GM18519 (cell line): ENCODE results near the gene SNAPC4.

Source experiments
- ATAC-seq: cut with Tn5 transposase; IDR thresholded peaks from one replicate; pipeline ENCODE4 v1.9.1; 2021; ENCODE audit warnings: mild to moderate bottlenecking, moderate library complexity; ENCODE audit not compliant: unreplicated experiment, low FRiP score

Gene SNAPC4

DNA sequence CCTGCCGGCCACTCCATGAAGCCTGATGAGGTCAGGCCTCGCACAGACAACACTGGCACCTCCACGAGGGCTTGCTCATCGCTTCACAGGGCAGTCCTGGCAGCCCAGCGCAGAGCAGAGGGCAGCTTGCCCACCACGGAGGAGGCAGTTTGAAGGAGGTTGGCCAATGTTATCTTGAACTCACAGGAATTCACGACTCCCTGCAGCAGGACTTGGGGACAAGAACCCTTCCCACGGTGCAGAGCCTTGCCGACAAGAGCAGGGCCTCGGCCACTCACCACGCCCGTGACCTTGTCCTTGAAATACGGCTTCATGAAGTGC, 5.0 kb downstream of the SNAPC4 start:
- ATAC-seq = no peak

DNA sequence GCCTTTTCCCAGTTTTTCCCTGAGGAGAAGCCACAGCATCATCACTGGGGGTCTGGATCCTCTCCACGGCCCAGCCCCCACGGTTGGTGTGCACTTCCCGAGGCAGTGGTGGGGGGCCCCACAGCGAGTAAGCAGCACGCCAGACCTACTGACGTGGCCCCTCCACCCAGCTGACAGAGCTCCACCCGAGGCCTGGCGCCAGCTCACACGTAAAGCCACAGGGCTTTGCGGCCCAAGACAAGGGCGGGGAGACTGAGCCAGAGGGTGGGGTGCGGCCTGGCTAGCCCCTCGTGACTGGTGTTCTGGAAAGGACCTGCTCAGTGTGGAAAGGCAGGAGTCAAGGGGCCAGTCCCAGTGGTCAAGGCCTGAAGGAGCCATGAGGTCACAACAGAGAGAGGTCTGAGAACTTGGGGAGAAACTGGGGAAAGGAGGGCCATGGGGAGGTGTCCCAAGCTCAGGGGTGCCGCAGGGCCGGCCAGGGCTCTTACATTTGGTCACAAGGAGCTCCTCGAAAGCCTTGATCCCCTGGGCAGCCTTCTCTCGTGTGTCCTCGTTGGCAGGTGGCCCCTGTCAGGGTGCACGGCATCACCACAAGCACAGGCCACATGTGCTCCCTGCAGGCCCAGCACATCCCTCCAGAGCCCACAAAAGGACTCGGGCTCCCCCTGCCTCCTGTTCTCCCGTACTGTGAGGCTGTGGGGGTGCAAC, 5.5 kb downstream of the SNAPC4 start:
- no peak for ATAC-seq

GRCh38 chr9:136393531-136393930, 6.4 kb downstream of the SNAPC4 start:
- ATAC-seq = no peak

DNA sequence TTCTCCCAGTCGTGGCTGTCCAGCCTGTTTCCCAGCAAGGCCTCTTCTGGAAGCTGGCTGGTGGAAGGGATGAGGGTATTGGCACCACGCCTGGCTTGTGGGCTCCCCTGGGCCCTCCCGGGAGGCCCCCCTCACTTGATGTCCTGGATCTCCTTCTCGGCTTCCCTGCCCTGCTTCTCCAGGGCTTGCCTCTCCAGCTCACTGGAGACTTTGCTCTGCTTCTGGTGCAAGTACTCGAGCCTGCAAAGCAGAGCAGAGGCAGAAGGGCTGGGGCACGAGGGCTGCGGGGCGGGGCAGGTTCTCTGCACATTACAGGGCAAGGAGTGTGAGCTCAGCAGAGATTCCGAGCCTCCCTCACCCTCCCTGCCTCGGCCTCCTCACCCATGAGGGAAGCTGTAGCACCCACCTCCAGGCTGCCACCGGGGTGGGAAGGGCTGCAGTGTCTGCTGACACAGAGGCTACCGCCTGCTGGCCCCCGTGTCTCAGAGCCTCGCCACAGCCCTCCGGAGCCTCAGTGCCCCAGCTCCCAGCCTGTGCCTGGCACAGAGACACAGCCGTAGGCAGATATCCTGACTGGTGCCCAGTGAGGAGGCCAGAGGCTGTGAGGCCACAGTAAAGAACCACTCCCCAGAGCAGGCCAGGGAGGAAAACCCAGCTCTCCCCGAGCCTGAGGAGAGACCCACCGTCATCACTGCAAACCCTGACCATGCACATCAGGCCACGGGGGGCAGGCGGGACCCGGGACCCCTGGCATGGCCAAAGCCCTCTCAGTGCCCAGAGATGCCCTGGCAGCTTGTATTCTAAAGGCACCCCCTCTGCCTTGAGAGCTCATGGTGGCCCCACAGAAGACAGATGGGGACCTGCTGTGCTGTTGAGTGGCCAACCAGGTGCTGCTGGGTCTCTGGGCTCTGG, 7.2 kb downstream of the SNAPC4 start:
- ATAC-seq = no peak

GRCh38 chr9:136391737-136392537, 8.0 kb downstream of the SNAPC4 start:
- no peak for ATAC-seq

DNA sequence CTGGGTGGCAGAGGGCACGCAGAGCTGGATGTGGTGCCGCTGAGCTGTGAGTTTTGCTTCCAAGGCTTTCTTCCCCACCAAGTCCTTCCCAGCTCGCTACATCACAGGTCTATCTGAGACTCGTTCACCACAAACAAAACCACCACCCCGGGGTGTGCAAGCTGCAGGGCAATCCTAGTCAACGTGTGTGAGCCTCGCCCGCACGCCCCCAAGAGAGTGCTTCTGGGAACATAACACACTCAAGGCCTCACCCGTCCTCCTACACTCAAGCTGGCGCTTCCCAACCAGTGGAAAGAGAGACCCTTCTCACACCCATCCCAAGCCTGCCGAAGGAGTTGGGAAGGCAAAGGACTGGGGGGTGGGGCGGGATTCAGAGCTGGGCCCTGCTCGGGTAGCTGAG, 10.6 kb downstream of the SNAPC4 start:
- ATAC-seq = no peak

DNA sequence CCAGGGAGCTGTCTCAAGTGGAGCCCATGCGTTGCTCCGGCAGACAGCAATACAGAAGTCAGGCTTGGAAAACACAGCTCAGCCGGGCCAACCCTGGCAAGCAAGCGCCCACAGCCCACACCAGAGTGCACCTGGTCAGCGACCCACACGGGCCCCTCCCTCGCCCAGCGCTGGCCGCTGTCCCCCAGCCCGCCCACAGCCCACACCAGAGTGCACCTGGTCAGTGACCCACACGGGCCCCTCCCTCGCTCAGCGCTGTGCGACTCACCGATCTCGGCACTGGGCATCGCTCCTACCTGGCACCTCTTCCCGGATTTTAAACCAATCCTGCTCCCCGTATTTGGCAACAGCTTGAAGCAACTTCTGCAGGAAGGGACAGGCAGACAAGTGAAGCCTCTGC, 12.8 kb downstream of the SNAPC4 start:
- no peak for ATAC-seq

- no peak for ATAC-seq
Observed at GRCh38 chr9:136386018-136386417, 14.0 kb downstream of the SNAPC4 start.

GRCh38 chr9:136385015-136385414, 15.0 kb downstream of the SNAPC4 start:
- no peak for ATAC-seq

- ATAC-seq = no peak
Observed at GRCh38 chr9:136383436-136383835, 16.5 kb downstream of the SNAPC4 start.

GRCh38 chr9:136381966-136382513, 17.9 kb downstream of the SNAPC4 start:
- ATAC-seq = no peak

DNA sequence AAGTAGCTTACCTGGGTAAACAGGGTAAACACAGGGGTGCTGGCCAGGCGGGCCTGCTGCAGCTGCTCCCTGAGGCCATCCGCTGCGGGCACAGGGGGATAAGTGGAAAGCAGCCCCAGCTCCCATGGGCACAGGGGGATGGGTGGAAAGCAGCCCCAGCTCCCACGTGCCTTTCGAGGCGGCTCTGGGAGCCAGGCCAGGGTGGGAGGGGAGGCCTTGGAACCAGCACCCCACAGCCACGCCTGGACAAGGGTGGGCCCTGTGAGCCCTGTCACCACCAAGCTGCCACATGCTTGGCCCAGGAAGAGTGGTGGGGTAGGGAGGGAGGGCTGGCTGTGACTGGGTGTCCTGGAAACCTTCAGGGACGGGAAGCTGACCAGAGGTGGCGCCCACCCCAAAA, 18.7 kb downstream of the SNAPC4 start:
- no peak for ATAC-seq

DNA sequence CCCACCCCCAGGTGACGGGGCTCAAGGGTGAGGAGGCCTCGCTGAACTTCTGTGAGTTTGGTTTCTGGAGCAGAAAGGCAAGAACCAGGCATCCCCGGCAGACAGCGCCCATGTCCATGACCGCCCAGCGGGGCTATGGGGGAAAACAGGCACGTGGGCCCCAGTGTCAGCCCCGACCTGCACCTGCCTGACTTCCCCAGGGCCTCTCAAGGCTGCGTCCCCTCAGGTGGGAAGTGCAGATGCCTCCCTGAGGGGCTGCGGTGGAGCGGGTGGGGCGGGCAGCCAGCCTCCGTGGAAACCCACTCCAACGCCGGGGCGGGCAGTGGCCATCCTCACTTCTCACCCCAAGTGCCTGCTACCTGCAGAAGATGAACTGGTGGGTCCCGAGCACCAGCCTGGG, 19.6 kb downstream of the SNAPC4 start:
- no peak for ATAC-seq

GRCh38 chr9:136379891-136380290, 20.1 kb downstream of the SNAPC4 start:
- no peak for ATAC-seq

- no peak for ATAC-seq
Observed at GRCh38 chr9:136379401-136379800, 20.6 kb downstream of the SNAPC4 start.

DNA sequence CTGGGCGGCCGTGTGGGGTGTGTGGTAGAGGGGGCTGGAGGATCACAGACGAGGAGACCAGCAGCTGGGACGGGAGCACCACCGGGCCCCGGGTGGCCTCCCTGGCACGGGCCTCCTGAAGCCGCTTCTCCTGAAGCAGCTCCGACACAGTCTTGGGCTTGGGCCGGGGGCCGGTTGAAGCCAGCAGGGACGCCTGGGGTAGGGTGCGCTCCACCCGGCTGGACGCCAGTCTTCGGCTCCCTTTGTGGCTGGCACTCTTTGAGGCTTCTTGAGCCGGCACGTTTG, 21.0 kb downstream of the SNAPC4 start:
- ATAC-seq = no peak

- no peak for ATAC-seq
Observed at GRCh38 chr9:136378170-136379002, 21.6 kb downstream of the SNAPC4 start.

DNA sequence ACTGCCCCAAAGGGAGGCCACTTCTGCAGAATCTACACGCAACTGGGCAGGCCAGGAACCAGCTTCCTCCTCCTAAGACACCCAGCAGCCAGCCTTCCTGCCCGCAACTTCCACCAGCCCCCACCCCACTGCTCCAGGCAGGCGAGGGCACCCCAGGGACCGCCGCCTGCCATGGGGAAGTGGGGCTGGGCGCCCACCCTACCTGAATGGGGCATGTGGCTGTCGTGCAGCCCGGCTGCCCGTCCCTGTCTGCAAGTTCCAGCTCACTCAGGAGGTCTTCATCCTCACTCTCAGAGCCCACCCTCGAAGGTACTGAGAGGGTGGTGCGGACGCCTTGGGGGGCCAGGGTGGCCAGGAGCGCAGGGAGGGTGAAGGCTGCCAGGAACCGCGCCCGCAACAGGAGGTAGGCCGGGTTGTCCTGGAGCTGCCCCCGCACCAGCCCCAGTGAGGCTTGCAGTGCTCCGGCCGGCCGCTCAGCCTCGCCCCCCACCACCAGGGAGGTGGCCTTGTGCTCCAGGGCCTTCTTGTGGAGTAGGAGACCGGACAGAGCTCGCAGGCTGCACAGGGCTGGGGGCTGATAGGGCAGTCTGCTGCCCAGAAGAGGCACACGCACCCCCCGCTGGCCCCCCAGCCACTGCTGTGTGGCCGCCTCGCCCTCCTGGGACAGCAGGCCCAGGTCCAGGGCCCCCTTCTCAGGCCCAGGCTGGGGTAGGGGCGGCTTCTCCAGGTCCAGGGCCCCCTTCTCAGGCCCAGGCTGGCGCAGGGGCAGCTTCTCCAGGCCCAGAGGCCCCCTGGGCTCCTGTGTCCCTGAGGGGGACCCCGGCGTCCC, 22.4 kb downstream of the SNAPC4 start:
- no peak for ATAC-seq

DNA sequence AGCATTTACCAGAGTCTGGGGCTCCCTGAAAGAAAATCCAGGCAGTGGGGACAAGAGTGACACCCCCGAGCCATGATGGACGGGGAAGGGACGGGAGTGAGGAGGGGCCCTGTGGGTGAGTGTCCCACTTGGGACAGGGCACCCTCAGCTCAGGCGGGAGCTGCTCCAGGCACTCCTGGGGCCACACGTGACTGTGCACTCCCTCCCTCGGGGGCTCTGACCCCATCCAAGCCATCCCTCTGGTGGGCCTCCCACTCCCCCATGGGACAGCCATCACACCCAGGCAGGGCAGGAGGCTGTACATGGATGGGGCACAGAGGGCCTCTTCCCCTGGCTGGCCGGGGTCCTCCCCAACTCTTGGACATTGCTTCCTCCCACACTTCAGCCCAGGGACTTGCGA, 23.5 kb downstream of the SNAPC4 start:
- ATAC-seq = no peak
